Measurements from ENCODE around the gene NOL4L.

The NOL4L gene

GRCh38 chr20:32463642-32464400 lies 121.3 kb downstream of the NOL4L start:
- TF ChIP-seq POLR2A (IDR thresholded peaks at IDR 0.05; ENCODE audit: extremely low read depth, insufficient read length) = no peak
- TF ChIP-seq CTCF (IDR thresholded peaks at IDR 0.05; ENCODE audit: low read depth, low read length) = no peak
- TF ChIP-seq MYC (IDR thresholded peaks at IDR 0.05; ENCODE audit: low read depth, low read length) = no peak
- no peak for TF ChIP-seq MAX (IDR thresholded peaks at IDR 0.05; ENCODE audit: low read depth, low read length)
- no peak overlapping the region for H3K4me3 ChIP-seq (ENCODE audit: low read depth, low read length)
- DNase-seq (ENCODE audit: low read depth) = no peak

- TF ChIP-seq CTCF (IDR thresholded peaks at IDR 0.05; ENCODE audit: low read depth, low read length) = no peak
- no peak overlapping the region for H3K4me3 ChIP-seq (ENCODE audit: low read depth, low read length)
- DNase-seq (ENCODE audit: low read depth) = no peak
Measured at GRCh38 chr20:32462900-32463641, 122.1 kb downstream of the NOL4L start.

- DNase-seq (ENCODE audit: low read depth) = no peak
- TF ChIP-seq MAX (IDR thresholded peaks at IDR 0.05; ENCODE audit: low read depth, low read length) (no peak), MYC (IDR thresholded peaks at IDR 0.05; ENCODE audit: low read depth, low read length) (no peak), CTCF (IDR thresholded peaks at IDR 0.05; ENCODE audit: low read depth, low read length) (no peak), POLR2A (IDR thresholded peaks at IDR 0.05; ENCODE audit: extremely low read depth, insufficient read length) (no peak)
- no peak overlapping the region for H3K4me3 ChIP-seq (ENCODE audit: low read depth, low read length)
Measured at GRCh38 chr20:32461836-32462600, 123.1 kb downstream of the NOL4L start.

- TF ChIP-seq POLR2A (IDR thresholded peaks at IDR 0.05; ENCODE audit: extremely low read depth, insufficient read length) = no peak
- TF ChIP-seq MAX (IDR thresholded peaks at IDR 0.05; ENCODE audit: low read depth, low read length) = no peak
- TF ChIP-seq MYC (IDR thresholded peaks at IDR 0.05; ENCODE audit: low read depth, low read length) = no peak
- no peak for TF ChIP-seq CTCF (IDR thresholded peaks at IDR 0.05; ENCODE audit: low read depth, low read length)
- DNase-seq (ENCODE audit: low read depth) = no peak
- no peak overlapping the region for H3K4me3 ChIP-seq (ENCODE audit: low read depth, low read length)
Measured at GRCh38 chr20:32460683-32461320, 124.3 kb downstream of the NOL4L start.

GRCh38 chr20:32460231-32460630 lies 124.9 kb downstream of the NOL4L start:
- H3K4me3 ChIP-seq (ENCODE audit: low read depth, low read length) = no peak overlapping the region
- no peak for DNase-seq (ENCODE audit: low read depth)
- TF ChIP-seq CTCF (IDR thresholded peaks at IDR 0.05; ENCODE audit: low read depth, low read length) (no peak), POLR2A (IDR thresholded peaks at IDR 0.05; ENCODE audit: extremely low read depth, insufficient read length) (no peak)

Measured in NB4 (cell line).